NCI-H1417 treated with DMSO at 0.1 percent for 48 hours (cell line): ENCODE results near the gene CBX7.

Source experiments
- DNase-seq: peaks from one replicate; lab custom pipeline; 2025; lab: John Stamatoyannopoulos, UW

Gene CBX7

DNA sequence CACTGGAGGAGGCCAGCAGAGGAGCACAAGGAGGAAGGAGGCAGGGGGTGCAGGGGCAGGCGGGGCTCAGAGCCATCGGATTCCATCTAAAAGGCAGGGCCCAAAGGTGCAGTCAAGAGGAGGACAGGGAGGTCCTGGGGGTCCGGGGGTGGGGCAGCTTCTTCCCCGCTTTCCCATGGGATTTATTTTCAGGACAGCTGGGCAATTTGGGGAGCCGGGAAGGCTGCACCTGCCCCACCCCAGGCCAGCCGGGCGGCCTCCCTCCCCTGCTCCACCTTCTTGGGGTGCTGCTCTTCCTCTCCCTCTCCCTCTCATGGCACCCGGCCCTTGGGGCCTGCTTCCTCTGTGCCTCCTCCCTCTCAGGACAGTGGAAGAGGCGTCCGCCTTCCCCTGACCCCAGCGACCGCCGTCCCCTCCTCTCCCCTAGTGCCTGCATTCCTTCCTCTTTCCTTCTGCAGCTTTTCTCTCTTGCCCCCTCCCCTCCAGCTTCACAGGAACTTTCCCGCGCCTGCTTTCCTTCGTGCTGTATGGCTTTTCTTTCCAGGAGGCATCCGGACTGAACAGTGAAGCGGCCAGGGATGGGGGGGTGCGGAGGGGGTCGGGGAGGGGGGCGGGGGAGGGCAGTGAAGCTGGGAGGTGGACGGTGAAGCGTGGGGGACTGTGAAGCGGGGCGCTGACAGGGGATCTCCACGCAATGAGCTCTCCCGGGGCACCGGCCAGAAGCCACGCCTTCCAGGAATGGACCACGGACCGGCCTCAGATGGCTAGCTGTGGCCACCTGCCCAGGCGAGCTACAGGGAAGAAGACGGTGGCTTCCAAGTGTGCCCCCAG is 28.5 kb downstream of the CBX7 start:
- no peak for DNase-seq

DNA sequence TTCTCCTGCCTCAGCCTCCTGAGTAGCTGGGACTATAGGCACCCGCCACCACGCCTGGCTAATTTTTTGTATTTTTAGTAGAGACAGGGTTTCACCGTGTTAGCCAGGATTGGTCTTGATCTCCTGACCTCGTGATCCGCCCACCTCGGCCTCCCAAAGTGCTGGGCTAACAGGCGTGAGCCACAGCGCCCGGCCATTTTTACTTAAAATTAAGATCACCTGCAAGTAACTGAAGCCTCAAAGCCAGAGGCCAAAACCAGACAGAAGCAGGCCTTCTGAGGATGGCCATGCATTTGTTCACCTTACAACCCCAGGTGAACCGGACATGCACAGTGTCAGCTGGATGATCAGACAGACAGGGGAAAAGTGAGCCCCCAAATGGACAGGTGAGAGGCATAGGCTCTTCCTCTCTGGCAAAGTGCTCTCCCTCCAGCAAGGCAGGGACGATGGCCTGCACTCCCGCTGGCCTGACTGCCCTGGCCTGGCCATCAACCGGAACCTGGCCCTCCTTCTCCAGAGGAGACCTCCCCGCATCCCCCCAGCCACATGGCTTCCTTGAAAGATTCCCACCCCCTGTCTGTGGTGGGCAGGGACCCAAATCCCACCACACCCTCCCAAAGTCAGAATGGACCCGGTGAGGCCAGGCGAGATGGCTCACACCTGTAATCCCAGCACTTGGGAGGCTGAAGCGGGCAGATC is 29.6 kb downstream of the CBX7 start:
- DNase-seq = no peak

DNA sequence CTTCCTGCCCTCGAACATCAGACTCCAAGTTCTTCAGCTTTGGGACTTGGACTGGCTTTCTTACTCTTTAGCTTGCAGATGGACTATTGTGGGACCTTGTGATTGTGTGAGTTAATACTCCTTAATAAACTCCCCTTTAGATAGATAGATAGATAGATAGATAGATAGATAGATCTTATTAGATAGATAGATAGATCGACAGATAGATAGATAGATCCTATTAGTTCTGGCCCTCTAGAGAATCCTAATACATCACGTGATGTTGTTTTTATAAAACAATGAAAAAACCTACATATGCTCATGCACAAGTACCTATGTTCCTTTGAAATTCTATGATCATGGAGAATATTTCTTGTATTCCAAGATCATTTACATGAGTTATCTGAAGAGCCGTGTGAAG is 31.5 kb downstream of the CBX7 start:
- DNase-seq = no peak

DNA sequence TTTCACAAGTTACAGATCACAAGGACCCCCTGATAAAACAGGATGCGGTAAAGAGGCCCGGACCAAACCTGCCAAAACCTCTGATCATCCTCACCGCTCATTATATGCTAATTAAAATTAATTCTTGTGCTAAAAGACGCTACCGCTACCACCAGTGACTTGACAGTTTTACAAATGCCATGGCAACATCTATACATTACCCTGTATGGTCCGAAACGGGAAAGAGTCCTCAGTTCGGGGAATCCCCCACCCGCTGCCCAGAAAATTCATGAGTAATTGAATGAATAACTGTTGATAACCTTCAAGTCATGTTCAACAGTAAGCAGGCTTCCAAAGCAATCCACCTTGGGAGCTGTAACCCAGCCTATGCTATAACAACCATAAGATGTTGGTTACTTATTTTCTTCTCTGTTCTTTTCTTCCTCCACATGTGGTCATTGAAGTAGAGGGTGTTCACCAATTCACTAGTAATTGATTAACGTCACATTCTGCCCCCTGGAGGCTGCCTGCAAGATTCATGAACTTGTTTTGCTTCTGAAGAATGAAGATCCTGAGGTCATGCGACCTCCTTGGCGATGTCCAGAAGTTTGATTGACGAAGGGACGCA is 34.8 kb downstream of the CBX7 start:
- no peak for DNase-seq

DNA sequence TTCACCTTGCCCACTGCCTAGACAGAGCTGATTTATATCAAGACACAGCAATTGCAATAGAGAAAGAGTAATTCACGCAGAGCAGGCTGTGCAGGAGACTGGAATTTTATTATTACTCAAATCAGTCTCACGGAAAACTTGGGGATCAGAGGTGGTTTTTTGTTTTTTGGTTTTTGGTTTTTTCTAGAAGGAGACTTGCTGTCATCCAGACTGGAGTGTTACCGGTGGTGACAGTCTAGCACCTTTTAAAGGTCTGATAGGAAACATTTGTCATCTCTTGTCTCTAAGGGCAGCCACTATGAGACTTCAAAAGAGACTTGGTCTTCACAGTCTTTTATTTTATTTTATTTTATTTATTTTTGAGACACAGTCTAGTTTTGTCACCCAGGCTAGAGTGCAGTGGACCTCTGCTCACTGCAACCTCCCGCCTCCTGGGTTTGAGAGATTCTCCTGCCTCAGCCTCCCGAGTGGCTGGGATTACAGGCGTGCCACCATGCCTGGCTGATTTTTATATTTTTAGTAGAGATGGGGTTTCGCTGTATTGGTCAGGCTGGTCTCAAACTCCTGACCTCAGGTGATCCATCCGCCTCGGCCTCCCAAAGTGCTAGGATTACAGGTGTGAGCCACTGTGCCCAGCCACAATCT is 36.4 kb downstream of the CBX7 start:
- DNase-seq = no peak

DNA sequence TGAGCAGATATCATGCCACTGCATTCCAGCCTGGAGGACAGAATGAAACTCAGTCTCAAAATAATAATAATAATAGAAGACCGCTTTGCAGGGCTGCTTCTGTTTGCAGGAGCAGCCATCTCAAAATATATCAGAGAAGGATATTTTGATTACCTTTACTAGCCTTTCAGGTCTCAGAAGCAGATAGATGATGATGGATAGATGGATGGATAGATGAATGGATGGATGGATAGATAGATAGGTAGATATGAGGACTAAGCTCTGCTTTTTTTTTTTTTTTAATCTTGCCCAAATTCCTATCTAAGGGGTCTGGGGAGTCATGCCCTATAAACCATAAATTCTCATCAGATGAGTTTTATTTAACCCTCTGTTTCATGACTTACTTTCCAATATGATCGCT is 36.9 kb downstream of the CBX7 start:
- DNase-seq = no peak

DNA sequence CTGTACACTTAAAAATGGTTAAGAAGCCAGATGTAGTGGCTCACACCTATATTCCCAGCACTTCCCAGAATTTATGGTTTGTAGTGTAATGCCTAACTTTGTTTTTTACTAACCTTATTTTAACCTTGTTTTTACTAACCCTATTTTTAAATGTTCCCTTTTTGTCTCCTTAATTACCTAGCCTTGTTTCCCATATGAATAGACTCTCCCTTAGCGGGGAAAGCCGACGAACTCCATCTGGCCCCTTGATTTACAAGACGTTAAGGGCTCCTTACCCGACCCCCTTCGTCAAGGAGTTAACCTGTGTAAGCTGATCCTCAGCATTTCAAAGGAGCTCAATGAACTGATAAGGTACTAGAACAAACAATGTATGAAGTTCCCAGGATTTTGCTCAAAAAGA is 38.4 kb downstream of the CBX7 start:
- DNase-seq = no peak

DNA sequence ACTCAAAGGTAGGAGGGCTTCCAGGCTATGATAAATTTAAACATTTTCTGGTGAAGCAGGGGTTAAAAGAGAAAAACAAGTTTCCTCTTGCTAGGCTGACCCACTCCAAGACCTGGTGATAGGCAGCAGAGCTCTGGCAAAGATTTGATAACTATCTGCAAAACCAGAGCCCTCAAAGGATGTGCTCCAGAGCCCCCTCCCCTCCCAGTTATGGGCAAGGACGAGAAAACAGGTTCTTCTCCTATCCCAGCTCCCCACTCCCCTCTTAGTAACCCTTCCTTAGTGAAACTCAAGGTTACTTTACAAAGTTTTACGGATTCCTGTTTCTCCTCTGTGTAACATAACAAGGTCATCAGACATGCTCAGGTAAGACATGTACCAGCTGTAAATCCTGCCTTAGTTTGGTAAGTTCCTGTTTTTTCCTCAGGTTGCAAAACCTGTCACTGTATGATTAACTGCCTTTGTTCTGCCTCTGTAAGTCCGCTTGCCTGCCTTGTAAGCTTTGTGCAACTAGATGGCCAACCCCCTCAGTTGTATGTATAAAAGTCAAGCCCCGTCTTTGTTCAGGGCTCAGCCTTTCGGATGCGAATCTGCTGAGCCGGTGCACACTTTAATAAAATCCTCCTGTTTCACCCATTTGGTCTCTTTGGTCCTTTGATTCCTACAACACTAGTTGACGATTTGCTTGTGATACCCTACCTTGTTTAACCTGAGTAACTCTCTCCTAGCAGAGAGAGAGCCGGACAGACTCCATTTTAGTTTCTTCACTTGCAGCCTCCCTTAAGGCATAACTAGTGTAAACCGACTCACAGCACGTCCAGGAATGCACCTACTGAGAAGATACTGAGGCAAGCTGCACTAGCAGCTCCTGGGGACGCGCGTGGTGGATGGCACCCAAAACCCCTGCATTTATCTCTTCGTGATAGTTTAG is 41.6 kb downstream of the CBX7 start:
- DNase-seq = no peak

DNA sequence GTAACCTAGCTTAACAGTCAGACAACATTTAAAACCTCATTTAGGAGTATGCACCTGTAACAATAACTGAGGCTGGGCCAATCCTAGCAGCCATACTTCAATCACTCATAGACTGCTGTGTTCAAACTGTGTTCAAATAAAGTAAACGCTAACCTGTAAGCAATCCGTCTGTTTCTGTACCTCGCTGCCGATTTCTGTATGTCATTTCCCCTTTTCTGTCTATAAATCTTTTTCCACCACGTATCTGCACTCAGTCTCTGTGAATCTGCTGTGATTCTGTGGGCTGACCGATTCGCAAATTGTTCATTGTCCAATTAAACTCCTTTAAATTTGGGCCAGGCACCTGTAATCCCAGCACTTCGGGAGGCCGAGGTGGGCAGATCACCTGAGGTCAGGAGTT is 43.1 kb downstream of the CBX7 start:
- no peak for DNase-seq

DNA sequence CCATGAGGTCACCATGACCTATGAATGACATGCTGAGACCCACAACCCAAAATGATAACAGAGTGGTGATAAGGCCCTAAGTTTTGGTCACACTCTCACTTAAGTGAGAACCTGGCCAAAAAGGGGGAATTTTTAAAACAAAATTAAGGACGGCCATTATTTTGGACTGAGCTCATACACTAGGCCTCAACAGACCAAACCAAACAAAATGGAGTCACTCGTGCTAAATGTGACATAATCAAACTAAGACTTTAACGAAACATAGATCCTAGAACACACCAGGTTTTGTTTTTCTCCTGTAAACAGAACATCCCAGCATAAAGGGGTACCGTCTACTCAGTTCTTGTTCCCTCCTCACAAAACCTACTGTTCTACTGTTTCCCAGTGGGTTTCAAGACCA is 44.0 kb downstream of the CBX7 start:
- DNase-seq = no peak

DNA sequence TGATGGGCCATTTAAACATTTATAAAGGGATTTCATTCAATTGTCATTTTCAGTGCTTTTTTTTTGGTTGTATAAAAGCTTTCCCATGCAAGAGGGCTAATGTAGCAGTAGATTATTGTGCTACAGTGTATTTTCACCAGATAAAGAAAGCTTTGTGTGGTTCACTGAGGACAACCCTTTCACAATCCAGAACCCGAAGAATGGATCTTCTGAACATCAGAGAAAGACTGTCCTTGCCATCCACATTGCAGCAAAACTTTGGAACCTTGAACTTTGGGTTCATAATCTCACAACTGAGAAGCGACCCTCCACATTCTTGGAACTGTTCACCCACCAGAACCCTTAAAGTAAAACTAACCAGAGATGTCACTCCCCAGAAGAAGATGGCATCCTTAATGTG is 46.2 kb downstream of the CBX7 start:
- DNase-seq = no peak

DNA sequence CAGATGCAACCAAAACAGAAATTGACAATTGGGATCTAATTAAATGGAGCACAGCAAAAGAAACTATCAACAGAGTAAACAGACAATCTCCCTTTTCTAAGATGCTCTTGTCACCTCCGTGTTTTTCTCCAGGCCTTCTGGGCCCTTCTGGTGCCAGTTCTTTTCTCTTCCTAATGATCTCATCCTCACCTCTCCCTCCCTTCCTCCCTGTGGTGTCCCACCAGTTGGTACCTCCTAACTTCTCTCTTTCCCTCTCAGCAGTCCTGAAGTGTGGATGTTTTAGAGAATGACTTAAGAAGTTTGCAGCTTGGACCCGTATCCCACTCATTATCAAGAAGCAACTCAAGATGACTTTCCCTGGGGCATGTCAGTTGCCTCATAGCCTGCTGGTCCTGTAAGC is 49.0 kb downstream of the CBX7 start:
- no peak for DNase-seq

DNA sequence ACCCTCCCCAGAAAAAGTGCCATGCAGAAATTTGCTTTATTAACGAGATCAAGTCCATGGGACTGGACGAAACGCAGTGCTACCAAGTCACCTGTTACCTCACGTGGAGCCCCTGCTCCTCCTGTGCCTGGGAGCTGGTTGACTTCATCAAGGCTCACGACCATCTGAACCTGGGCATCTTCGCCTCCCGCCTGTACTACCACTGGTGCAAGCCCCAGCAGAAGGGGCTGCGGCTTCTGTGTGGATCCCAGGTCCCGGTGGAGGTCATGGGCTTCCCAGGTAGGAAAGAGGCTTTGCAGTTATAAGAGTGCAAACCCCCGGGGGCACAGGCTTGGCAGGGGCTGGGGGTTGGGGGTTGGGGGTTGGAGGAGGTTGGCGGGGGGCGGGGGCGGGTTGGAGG is 51.3 kb downstream of the CBX7 start:
- DNase-seq = no peak

DNA sequence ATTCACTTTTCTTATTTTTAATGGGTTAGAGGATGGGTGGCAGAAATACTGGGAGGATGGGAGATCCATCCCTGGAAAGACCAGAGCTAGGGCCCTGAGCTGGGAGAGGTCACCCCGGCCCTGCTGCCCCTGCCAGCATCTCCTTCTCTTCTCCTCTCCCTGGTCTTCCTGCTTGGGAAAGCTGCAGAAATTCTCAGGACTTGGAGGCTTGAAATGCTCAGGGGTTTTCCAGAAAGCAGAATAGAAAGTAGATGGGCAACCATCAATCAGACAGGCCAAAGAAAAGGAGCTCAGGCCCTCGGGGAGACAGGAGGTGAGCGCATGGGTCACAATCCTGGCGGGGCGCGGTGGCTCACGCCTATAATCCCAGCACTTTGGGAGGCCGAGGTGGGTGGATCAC is 53.9 kb downstream of the CBX7 start:
- DNase-seq = no peak

DNA sequence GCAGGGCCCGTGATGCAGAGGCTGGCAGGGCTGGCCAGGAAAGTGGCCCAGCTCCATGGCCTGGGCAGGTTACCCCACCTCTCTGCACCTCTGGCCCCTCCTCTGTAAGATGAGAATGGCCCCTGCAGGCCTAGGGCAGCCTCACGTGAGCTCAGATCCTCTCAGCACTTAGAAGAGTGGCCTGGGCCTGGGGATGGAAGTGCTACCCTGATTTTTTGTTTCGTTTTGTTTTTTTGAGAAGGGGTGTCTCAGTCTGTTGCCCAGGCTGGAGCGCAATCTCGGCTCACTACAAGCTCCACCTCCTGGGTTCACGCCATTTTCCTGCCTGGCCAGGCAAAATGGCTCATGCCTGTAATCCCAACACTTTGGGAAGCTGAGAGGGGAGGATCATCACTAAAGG is 54.5 kb downstream of the CBX7 start:
- DNase-seq = no peak

DNA sequence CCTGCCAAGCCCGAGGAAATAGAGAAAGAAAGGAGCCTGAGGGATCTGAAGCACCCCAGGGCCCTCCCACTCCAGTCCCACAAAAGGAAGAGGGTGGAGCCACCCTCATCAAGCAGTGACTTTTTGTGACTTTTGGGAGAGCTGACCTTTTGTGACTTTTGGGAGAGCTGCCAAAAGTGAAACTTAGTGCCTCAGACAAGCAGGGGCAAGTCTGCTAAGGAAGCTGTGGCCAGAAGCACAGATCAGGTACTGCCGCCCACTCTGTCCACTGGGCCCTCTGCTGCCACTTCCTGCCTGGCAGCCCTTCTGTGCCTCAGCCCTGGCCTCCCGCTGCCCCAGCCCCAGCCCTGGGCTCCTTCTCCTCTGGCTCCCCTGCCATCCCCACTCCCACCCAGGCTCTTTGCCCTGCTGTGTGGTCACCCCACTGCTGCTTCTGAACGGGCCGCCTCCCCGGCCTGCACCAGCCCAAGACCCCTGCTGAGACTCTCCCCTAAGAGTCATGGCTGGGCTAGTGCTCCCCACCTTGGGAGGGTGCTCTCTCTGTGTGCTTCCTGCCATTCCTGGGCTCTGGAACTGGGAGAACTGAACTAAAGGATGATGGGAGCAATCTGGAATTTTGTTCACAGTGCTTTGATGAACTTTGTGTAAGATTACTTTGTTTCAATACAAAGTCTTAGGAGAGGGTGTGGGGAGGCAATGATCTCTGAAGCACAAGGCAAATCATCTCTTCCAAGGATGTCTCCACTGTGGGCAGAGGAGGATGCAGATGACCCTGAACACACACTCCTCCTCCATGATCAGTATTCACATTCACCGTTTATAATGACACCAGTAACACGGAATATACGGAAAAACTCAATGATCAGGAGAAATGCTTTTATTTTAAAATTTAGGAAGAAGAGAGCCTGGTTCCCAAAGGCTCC is 55.1 kb downstream of the CBX7 start, which contains the start of gene APOBEC3H:
TSS of gene APOBEC3H (plus strand) at position 147 of the 923 bp plus-strand sequence. CDS start 3,035 bp downstream, outside the sequence.
- DNase-seq = no peak

DNA sequence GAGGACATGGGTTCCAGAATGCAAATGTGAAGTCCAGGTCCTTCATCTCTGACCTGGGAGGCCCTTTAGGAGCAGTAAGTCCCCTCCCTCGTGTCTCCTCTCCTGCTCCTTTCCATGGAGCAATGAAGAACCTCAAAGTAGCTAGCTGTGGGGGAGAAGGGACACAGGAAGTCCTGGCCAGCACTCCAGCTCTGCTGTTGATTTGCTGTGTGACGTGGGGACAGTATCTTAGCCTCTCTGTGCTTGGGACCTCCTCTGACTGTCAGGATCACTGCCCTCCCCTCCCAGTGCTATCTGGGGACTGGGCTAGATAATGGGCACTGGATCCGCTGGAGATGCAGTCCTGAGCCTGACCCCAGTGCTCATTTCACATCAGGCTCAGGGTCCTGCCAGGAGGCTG is 56.5 kb downstream of the CBX7 start:
- no peak for DNase-seq

DNA sequence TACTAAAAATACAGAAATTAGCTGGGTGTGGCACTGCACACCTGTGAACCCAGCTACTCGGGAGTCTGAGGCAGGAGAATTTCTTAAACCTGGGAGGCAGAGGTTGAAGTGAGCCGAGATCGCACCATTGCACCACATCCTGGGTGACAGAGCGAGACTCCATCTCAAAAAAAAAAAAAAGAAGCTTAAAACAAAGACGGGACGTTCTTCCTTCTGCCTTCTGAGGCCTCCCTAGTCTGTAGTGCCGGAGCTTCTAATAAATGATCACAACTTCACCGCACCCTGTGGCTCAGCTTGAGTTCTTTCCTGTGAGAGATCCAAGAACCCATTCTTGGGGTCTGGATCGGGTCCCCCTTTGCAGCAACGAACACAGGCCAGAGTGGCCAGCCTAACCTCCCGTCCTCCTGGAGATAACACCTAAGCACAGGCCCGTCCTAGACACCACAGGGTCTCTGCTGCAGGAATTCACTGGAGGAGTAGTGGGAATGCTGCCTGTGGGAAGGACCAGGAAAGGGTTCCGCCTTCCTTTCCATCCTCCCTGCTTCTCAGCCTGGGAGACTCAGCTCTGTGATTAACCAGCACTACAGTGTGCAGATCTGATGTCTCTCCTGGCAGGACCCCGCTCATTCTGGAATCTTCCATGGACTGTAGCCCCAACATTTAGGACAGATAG is 57.6 kb downstream of the CBX7 start:
- no peak for DNase-seq

DNA sequence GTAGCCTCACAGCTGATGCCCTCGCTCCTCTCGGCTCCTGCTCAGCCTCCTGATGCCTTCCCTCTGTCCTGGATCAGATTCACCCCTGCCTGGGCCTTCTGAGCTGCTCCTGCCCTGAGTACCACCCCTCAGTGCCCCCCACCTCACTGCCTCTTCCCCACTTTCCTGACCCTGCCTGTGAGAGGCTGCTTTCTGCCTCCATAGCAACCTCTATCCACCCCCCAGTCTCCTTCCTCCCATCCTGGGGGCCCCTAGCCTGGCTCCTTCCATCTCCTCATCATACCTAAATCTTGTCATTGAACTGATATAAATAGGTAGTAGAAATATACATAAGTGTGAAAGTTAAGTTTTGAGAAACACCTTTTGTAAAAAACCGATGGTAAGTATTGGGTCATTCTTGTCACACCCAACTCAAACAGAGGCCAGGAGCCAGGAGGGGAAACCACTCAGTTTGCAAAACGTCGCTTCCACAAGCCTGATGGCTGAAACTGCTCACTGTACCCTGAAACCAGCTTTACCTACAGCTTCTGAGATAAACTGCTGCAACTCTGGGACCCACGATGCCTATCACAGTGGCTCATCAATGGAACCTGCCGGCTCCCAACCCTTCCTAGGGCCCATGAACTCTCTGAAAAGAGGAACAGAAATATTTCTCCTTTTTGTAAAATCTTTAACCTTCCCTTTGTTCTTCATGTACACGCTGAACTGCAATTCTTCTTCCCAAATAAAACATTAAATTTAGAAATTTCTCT is 60.2 kb downstream of the CBX7 start:
- no peak for DNase-seq
